ENCODE measurements around the gene SIPA1L3. TPM values are rescaled to one million over a fixed set of nuclear protein-coding genes. Genes with fewer than 3 reads are reported as not detected.

Gene SIPA1L3
- total and polyA plus RNA-seq, 10 of the 15 experiments (the other 5 are each of a cell fraction or from before 2014, with no cell fraction given): 0.24 to 66.2 (median 19.1) TPM

- no peak for TF ChIP-seq HCFC1 (IDR thresholded peaks at IDR 0.05; ENCODE audit: low read length)
- no peak for TF ChIP-seq RAD21 (IDR thresholded peaks at IDR 0.05; ENCODE audit: insufficient read depth, low read depth, low read length)
- TF ChIP-seq ZNF207 (IDR thresholded peaks at IDR 0.05; ENCODE audit: borderline replicate concordance): no peak
- TF ChIP-seq E2F4 (IDR thresholded peaks at IDR 0.05; ENCODE audit: low read depth, low read length): no peak
These were observed 125.9 kb downstream of the SIPA1L3 start (continued) for GRCh38 chr19:38032951-38033350.

GRCh38 chr19:38033658-38034491 is 126.9 kb downstream of the SIPA1L3 start:
- Histone ChIP-seq H3K27me3 (replicated peaks in 1 of 2; ENCODE audit: control insufficient read depth in 2 of 2, insufficient read depth in 2 of 2, low read length in 1 of 2) (no peaks in the 10 kb centered on the region), H3K4me3 (peak overlapping the region; percentile 11), H3K9ac (ENCODE audit: control insufficient read depth, insufficient read depth, low read length) (peak overlapping the region; percentile 64), H3K9me3 (replicated peaks; ENCODE audit: control insufficient read depth, insufficient read depth, low read length) (no peaks in the 10 kb centered on the region; the same call in 2 of the 3 replicates), H3K79me2 (ENCODE audit: control insufficient read depth, insufficient read depth, low read length) (peaks cover 29% of the 10 kb centered on the region), H3K4me2 (ENCODE audit: control insufficient read depth, insufficient read depth) (peak overlapping the region; percentile 92), H3K4me1 (ENCODE audit: control insufficient read depth, insufficient read depth, low read length) (peaks cover 39% of the 10 kb centered on the region), H3K36me3 (ENCODE audit: control insufficient read depth in 2 of 2, insufficient read depth in 2 of 2, low read length in 1 of 2) (peaks cover 2 to 9% of the 10 kb centered on the region in 2 experiments; a peak in 3 of 4 replicates), H3K27ac (ENCODE audit: control insufficient read depth, insufficient read depth) (peak overlapping the region; percentile 69), H2AFZ (ENCODE audit: control insufficient read depth, low read depth, low read length) (peak overlapping the region; percentile 43), H4K20me1 (ENCODE audit: control insufficient read depth, insufficient read depth) (no peaks in the 10 kb centered on the region)
- no TSS peak for BruUV-seq (replicated peaks)
- intact Hi-C loops (cut with micrococcal nuclease; ENCODE audit: unreplicated experiment): no loop called here
- under 1% methylated on average over 17 of the region's 17 CpGs for WGBS (ENCODE audit: insufficient coverage, insufficient replicate concordance, low lambda C conversion rate, missing lambda C conversion rate)
- POLR2A ChIA-PET: interaction anchor here (0.9 to 4.8 kb wide), 7 partner anchors 10 to 127 kb away, joined by 3 to 17 read pairs (median 5); partner anchors contain the start of genes SIPA1L3 and WDR87
- ATAC-seq (peak; percentile 94), FAIRE-seq (peak; percentile 31), DNase-seq (ENCODE audit: low read depth, low spot score) (peak; percentile 81)
- SMC1A ChIA-PET (ENCODE audit: uncharacterized antibody, unreplicated experiment): interaction anchor here (0.6 to 6.4 kb wide), 15 partner anchors 12 to 131 kb away, joined by 3 to 74 read pairs (median 4); partner anchors contain the start of gene SIPA1L3
- RAD21 ChIA-PET (ENCODE audit: unreplicated experiment): interaction anchor here (0.9 to 6.1 kb wide), 14 partner anchors 8 to 133 kb away, joined by 3 to 55 read pairs (median 4); partner anchors contain the start of genes SIPA1L3 and WDR87
- in situ Hi-C loops (cut with MboI): no loop called here
- CTCF ChIA-PET: interaction anchor here (0.7 to 2.7 kb wide), 11 partner anchors 8 to 131 kb away, joined by 3 to 14 read pairs (median 5); partner anchors contain the start of gene SIPA1L3
- no peak for TF ChIP-seq BCL3 (IDR thresholded peaks at IDR 0.05; ENCODE audit: borderline replicate concordance, insufficient read depth, low read depth, low read length, poor library complexity, severe bottlenecking)
- TF ChIP-seq MEF2A (IDR thresholded peaks at IDR 0.05; ENCODE audit: insufficient read depth, low read depth, low read length): no peak
- no peak for TF ChIP-seq SREBF2 (IDR thresholded peaks at IDR 0.05; ENCODE audit: low read length)
- no peak for TF ChIP-seq MXI1 (IDR thresholded peaks at IDR 0.05; ENCODE audit: low read depth, low read length)
- TF ChIP-seq WRNIP1 (IDR thresholded peaks at IDR 0.05; ENCODE audit: borderline replicate concordance, low read depth, low read length): no peak
- TF ChIP-seq REST (IDR thresholded peaks at IDR 0.05; ENCODE audit: low read depth, low read length): no peak
- TF ChIP-seq ZNF207 (IDR thresholded peaks at IDR 0.05; ENCODE audit: borderline replicate concordance): peak; percentile 82; the same call in 1 of the 2 replicates
- TF ChIP-seq ZZZ3 (IDR thresholded peaks at IDR 0.05; ENCODE audit: control insufficient read depth, insufficient read length, low read depth): no peak
- TF ChIP-seq POLR2AphosphoS5 (IDR thresholded peaks at IDR 0.05; ENCODE audit: low read length): peak; percentile 39; the same call in 1 of the 2 replicates
- TF ChIP-seq RBBP5 (conservative IDR thresholded peaks at IDR 0.05): no peak

All from GM12878 (cell line).